Measurements from ENCODE around the gene SOX6.

The SOX6 gene

GRCh38 chr11:16177688-16178087 lies 178.7 kb downstream of the SOX6 start:
- H3K23ac ChIP-seq (ENCODE audit: low read depth, low read length, poor library complexity) = no peak overlapping the region
- no peak overlapping the region for H2BK12ac ChIP-seq (ENCODE audit: low read length)
- no peak overlapping the region for H2BK5ac ChIP-seq (ENCODE audit: low read length)
- WGBS, 2 donors (ENCODE audit: extremely low coverage in 2 of 2, insufficient read length in 2 of 2, insufficient replicate concordance in 1 of 2) = no CpG with 5 or more reads among the region's 3 CpGs
- H2BK120ac ChIP-seq (ENCODE audit: low read depth, low read length) = no peak overlapping the region
- no peaks in the 10 kb centered on the region for H3K79me1 ChIP-seq (ENCODE audit: low read depth, low read length)
- no peak overlapping the region for H3K9ac ChIP-seq (ENCODE audit: low read depth, low read length, poor library complexity)
- no peaks in the 10 kb centered on the region for H3K9me3 ChIP-seq (replicated peaks in 1 of 2; ENCODE audit: control insufficient read depth in 2 of 2, insufficient read depth in 1 of 2, low read depth in 1 of 2, low read length in 2 of 2)
- no peak overlapping the region for H4K91ac ChIP-seq (ENCODE audit: low read depth, low read length, poor library complexity)
- H3K14ac ChIP-seq (ENCODE audit: low read length) = no peak overlapping the region
- no peak overlapping the region for H3K4ac ChIP-seq (ENCODE audit: low read length)
- no peak overlapping the region for H3K4me3 ChIP-seq (ENCODE audit: low read length in 2 of 2)
- peaks cover 0 to 4% of the 10 kb centered on the region in 2 donors for H3K4me1 ChIP-seq (ENCODE audit: control insufficient read depth in 2 of 2, insufficient read depth in 1 of 2, low read depth in 1 of 2, low read length in 2 of 2)
- H3K36me3 ChIP-seq (replicated peaks in 1 of 2; ENCODE audit: control insufficient read depth in 2 of 2, insufficient read depth in 2 of 2, low read length in 2 of 2) = no peaks in the 10 kb centered on the region
- H3K27me3 ChIP-seq (ENCODE audit: control insufficient read depth in 3 of 3, insufficient read depth in 3 of 3, low read depth in 1 of 3, low read length in 3 of 3) = no peaks in the 10 kb centered on the region
- H3K4me2 ChIP-seq (ENCODE audit: insufficient read depth, low read length, poor library complexity, severe bottlenecking) = no peak overlapping the region
- no peak overlapping the region for H3K18ac ChIP-seq (ENCODE audit: low read length)
- no peak overlapping the region for H3K27ac ChIP-seq (replicated peaks; ENCODE audit: low read length)
- no peak overlapping the region for H4K8ac ChIP-seq (ENCODE audit: low read depth, low read length)
- no peak overlapping the region for H2BK15ac ChIP-seq (ENCODE audit: low read length)
- DNase-seq (ENCODE audit: low spot score) = no peak
- no peak overlapping the region for H2AFZ ChIP-seq (ENCODE audit: low read length)
- no peak overlapping the region for H2AK5ac ChIP-seq (ENCODE audit: low read depth, low read length)

GRCh38 chr11:16173798-16174197 lies 182.5 kb downstream of the SOX6 start:
- no peaks in the 10 kb centered on the region for H3K27me3 ChIP-seq (ENCODE audit: control insufficient read depth in 3 of 3, insufficient read depth in 3 of 3, low read depth in 1 of 3, low read length in 3 of 3)
- H3K4me1 ChIP-seq (ENCODE audit: control insufficient read depth in 2 of 2, insufficient read depth in 1 of 2, low read depth in 1 of 2, low read length in 2 of 2) = peaks cover 6 to 28% of the 10 kb centered on the region in 2 donors
- no peaks in the 10 kb centered on the region for H3K36me3 ChIP-seq (replicated peaks in 1 of 2; ENCODE audit: control insufficient read depth in 2 of 2, insufficient read depth in 2 of 2, low read length in 2 of 2)
- no peak overlapping the region for H3K9ac ChIP-seq (ENCODE audit: low read depth, low read length, poor library complexity)
- H4K91ac ChIP-seq (ENCODE audit: low read depth, low read length, poor library complexity) = no peak overlapping the region
- no peak overlapping the region for H3K27ac ChIP-seq (replicated peaks; ENCODE audit: low read length)
- H3K4me3 ChIP-seq (ENCODE audit: low read length in 2 of 2) = no peak overlapping the region
- H3K79me1 ChIP-seq (ENCODE audit: low read depth, low read length) = no peaks in the 10 kb centered on the region
- no peak overlapping the region for H3K18ac ChIP-seq (ENCODE audit: low read length)
- no peak overlapping the region for H2BK15ac ChIP-seq (ENCODE audit: low read length)
- H3K14ac ChIP-seq (ENCODE audit: low read length) = no peak overlapping the region
- H3K4me2 ChIP-seq (ENCODE audit: insufficient read depth, low read length, poor library complexity, severe bottlenecking) = no peak overlapping the region
- no peak overlapping the region for H2BK120ac ChIP-seq (ENCODE audit: low read depth, low read length)
- no peak overlapping the region for H4K8ac ChIP-seq (ENCODE audit: low read depth, low read length)
- H2AK5ac ChIP-seq (ENCODE audit: low read depth, low read length) = no peak overlapping the region
- no peak overlapping the region for H2AFZ ChIP-seq (ENCODE audit: low read length)
- H2BK5ac ChIP-seq (ENCODE audit: low read length) = no peak overlapping the region
- DNase-seq (ENCODE audit: low spot score) = no peak
- H3K4ac ChIP-seq (ENCODE audit: low read length) = no peak overlapping the region
- no peaks in the 10 kb centered on the region for H3K9me3 ChIP-seq (replicated peaks in 1 of 2; ENCODE audit: control insufficient read depth in 2 of 2, insufficient read depth in 1 of 2, low read depth in 1 of 2, low read length in 2 of 2)
- H3K23ac ChIP-seq (ENCODE audit: low read depth, low read length, poor library complexity) = no peak overlapping the region
- no peak overlapping the region for H2BK12ac ChIP-seq (ENCODE audit: low read length)

GRCh38 chr11:16171882-16172281 lies 184.5 kb downstream of the SOX6 start:
- no CpG with 5 or more reads among the region's 2 CpGs for WGBS, 2 donors (ENCODE audit: extremely low coverage in 2 of 2, insufficient read length in 2 of 2, insufficient replicate concordance in 1 of 2)
- Histone ChIP-seq H2BK120ac (ENCODE audit: low read depth, low read length) (no peak overlapping the region), H2BK12ac (ENCODE audit: low read length) (no peak overlapping the region), H3K4me2 (ENCODE audit: insufficient read depth, low read length, poor library complexity, severe bottlenecking) (no peak overlapping the region), H4K8ac (ENCODE audit: low read depth, low read length) (no peak overlapping the region), H2AFZ (ENCODE audit: low read length) (no peak overlapping the region), H3K23ac (ENCODE audit: low read depth, low read length, poor library complexity) (no peak overlapping the region), H2AK5ac (ENCODE audit: low read depth, low read length) (no peak overlapping the region), H3K4ac (ENCODE audit: low read length) (no peak overlapping the region), H3K36me3 (replicated peaks in 1 of 2; ENCODE audit: control insufficient read depth in 2 of 2, insufficient read depth in 2 of 2, low read length in 2 of 2) (no peaks in the 10 kb centered on the region), H3K27me3 (ENCODE audit: control insufficient read depth in 3 of 3, insufficient read depth in 3 of 3, low read depth in 1 of 3, low read length in 3 of 3) (no peaks in the 10 kb centered on the region), H4K91ac (ENCODE audit: low read depth, low read length, poor library complexity) (no peak overlapping the region), H3K79me1 (ENCODE audit: low read depth, low read length) (no peaks in the 10 kb centered on the region), H3K27ac (replicated peaks; ENCODE audit: low read length) (no peak overlapping the region), H3K9ac (ENCODE audit: low read depth, low read length, poor library complexity) (no peak overlapping the region), H3K14ac (ENCODE audit: low read length) (no peak overlapping the region), H3K4me3 (ENCODE audit: low read length in 2 of 2) (no peak overlapping the region), H2BK15ac (ENCODE audit: low read length) (no peak overlapping the region), H3K9me3 (replicated peaks in 1 of 2; ENCODE audit: control insufficient read depth in 2 of 2, insufficient read depth in 1 of 2, low read depth in 1 of 2, low read length in 2 of 2) (no peaks in the 10 kb centered on the region), H2BK5ac (ENCODE audit: low read length) (no peak overlapping the region), H3K18ac (ENCODE audit: low read length) (no peak overlapping the region), H3K4me1 (ENCODE audit: control insufficient read depth in 2 of 2, insufficient read depth in 1 of 2, low read depth in 1 of 2, low read length in 2 of 2) (peaks cover 6 to 28% of the 10 kb centered on the region in 2 donors)
- no peak for DNase-seq (ENCODE audit: low spot score)

GRCh38 chr11:16169956-16170847 lies 186.1 kb downstream of the SOX6 start:
- Histone ChIP-seq H3K36me3 (replicated peaks in 1 of 2; ENCODE audit: control insufficient read depth in 2 of 2, insufficient read depth in 2 of 2, low read length in 2 of 2) (no peaks in the 10 kb centered on the region), H3K4me2 (ENCODE audit: insufficient read depth, low read length, poor library complexity, severe bottlenecking) (no peak overlapping the region), H2BK120ac (ENCODE audit: low read depth, low read length) (no peak overlapping the region), H2BK5ac (ENCODE audit: low read length) (no peak overlapping the region), H3K4ac (ENCODE audit: low read length) (no peak overlapping the region), H3K27ac (replicated peaks; ENCODE audit: low read length) (peak overlapping the region; percentile 70), H3K4me3 (ENCODE audit: low read length in 2 of 2) (no peak overlapping the region), H3K23ac (ENCODE audit: low read depth, low read length, poor library complexity) (no peak overlapping the region), H3K4me1 (ENCODE audit: control insufficient read depth in 2 of 2, insufficient read depth in 1 of 2, low read depth in 1 of 2, low read length in 2 of 2) (peaks cover 6 to 28% of the 10 kb centered on the region in 2 donors), H4K8ac (ENCODE audit: low read depth, low read length) (no peak overlapping the region), H2AFZ (ENCODE audit: low read length) (no peak overlapping the region), H3K79me1 (ENCODE audit: low read depth, low read length) (no peaks in the 10 kb centered on the region), H3K9ac (ENCODE audit: low read depth, low read length, poor library complexity) (no peak overlapping the region), H3K18ac (ENCODE audit: low read length) (no peak overlapping the region), H3K14ac (ENCODE audit: low read length) (no peak overlapping the region), H2BK15ac (ENCODE audit: low read length) (no peak overlapping the region), H4K91ac (ENCODE audit: low read depth, low read length, poor library complexity) (no peak overlapping the region), H2BK12ac (ENCODE audit: low read length) (no peak overlapping the region), H3K27me3 (ENCODE audit: control insufficient read depth in 3 of 3, insufficient read depth in 3 of 3, low read depth in 1 of 3, low read length in 3 of 3) (no peaks in the 10 kb centered on the region), H3K9me3 (replicated peaks in 1 of 2; ENCODE audit: control insufficient read depth in 2 of 2, insufficient read depth in 1 of 2, low read depth in 1 of 2, low read length in 2 of 2) (no peaks in the 10 kb centered on the region), H2AK5ac (ENCODE audit: low read depth, low read length) (no peak overlapping the region)
- DNase-seq (ENCODE audit: low spot score) = no peak
- no CpG with 5 or more reads among the region's 7 CpGs for WGBS, 2 donors (ENCODE audit: extremely low coverage in 2 of 2, insufficient read length in 2 of 2, insufficient replicate concordance in 1 of 2)

Measured in neuronal stem cell (in vitro differentiated cells).